Spinal cord (tissue), 10 donors: ENCODE measurements around the gene TRERF1. TPM values are rescaled to one million over a fixed set of nuclear protein-coding genes. Genes with fewer than 3 reads are reported as not detected.
A peak's percentile ranks its signal among the peaks of the same experiment; 100 is the strongest.

Experiments used
- DNase-seq, 6 donors: peaks; one replicate each; pipeline versions ENCODE4 v3.0.0 to v3.0.0-alpha.2; 2013 to 2015; ENCODE audit warnings: low spot score in 6 of 6, low read depth in 4 of 6
- H3K27ac ChIP-seq: one replicate; pipeline ENCODE4 v1.5.1; 2013; ENCODE audit warnings: low read depth, low read length, control low read depth
- H3K27me3 ChIP-seq: one replicate; pipeline ENCODE4 v1.6.1; 2013; ENCODE audit warnings: low read length; ENCODE audit not compliant: control insufficient read depth, insufficient read depth
- H3K36me3 ChIP-seq: one replicate; pipeline ENCODE4 v1.6.1; 2013; ENCODE audit warnings: low read length; ENCODE audit not compliant: control insufficient read depth, insufficient read depth
- H3K4me1 ChIP-seq: one replicate; pipeline ENCODE4 v1.6.1; 2013; ENCODE audit warnings: low read length; ENCODE audit not compliant: control insufficient read depth, insufficient read depth
- H3K4me3 ChIP-seq: one replicate; pipeline ENCODE4 v1.5.1; 2013; ENCODE audit warnings: low read depth, low read length, control low read depth
- H3K9me3 ChIP-seq: one replicate; pipeline ENCODE4 v1.6.1; 2013; ENCODE audit warnings: low read length; ENCODE audit not compliant: control insufficient read depth, insufficient read depth
- WGBS: methylation state at CpG from one replicate; pipeline ENCODE4 v1.1.5; 2013; ENCODE audit warnings: missing lambda C conversion rate; ENCODE audit not compliant: insufficient coverage; 5-methylcytosine and 5-hydroxymethylcytosine counted together
- polyA plus RNA-seq, 2 donors: library from polyadenylated mRNA; unstranded; fragments of 120-200 nt; gene quantifications; one replicate each; pipeline ENCODE4 v1.2.1, GENCODE V29; 2013; ENCODE audit not compliant: insufficient read length in 2 of 2
- total RNA-seq, 2 donors: library from RNA; depleted of rRNA in 1 of 2; stranded (reverse); fragments of 120-200 nt in 1 of 2; fragments of >200 nt in 1 of 2; gene quantifications; one replicate each; pipeline versions ENCODE4 v1.2.3 to v1.2.4, GENCODE V29; 2013 to 2014
- donor health status: healthy.

Gene TRERF1
- total and polyA plus RNA-seq, 4 donors: 4.8 to 9.4 (median 7.4) TPM

- no peaks in the 10 kb centered on the region for H3K4me1 ChIP-seq
- no peak overlapping the region for H3K4me3 ChIP-seq
- H3K36me3 ChIP-seq: peaks cover 16% of the 10 kb centered on the region
- 77% methylated on average over 3 of the region's 6 CpGs for WGBS
- no peaks in the 10 kb centered on the region for H3K27me3 ChIP-seq
- no peak for DNase-seq
- H3K9me3 ChIP-seq: no peaks in the 10 kb centered on the region
- no peak overlapping the region for H3K27ac ChIP-seq
These were observed 182.2 kb downstream of the TRERF1 start for GRCh38 chr6:42269553-42269952.

GRCh38 chr6:42268835-42269204 lies 182.9 kb downstream of the TRERF1 start:
- H3K27me3 ChIP-seq: no peaks in the 10 kb centered on the region
- no peak overlapping the region for H3K27ac ChIP-seq
- no peak for DNase-seq
- H3K9me3 ChIP-seq: no peaks in the 10 kb centered on the region
- no peaks in the 10 kb centered on the region for H3K4me1 ChIP-seq
- 93% methylated on average over 7 of the region's 7 CpGs for WGBS
- H3K36me3 ChIP-seq: peaks cover 19% of the 10 kb centered on the region
- H3K4me3 ChIP-seq: no peak overlapping the region

- DNase-seq: no peak
- no peak overlapping the region for H3K27ac ChIP-seq
- H3K36me3 ChIP-seq: peaks cover 22% of the 10 kb centered on the region
- H3K4me1 ChIP-seq: no peaks in the 10 kb centered on the region
- H3K9me3 ChIP-seq: no peaks in the 10 kb centered on the region
- no peaks in the 10 kb centered on the region for H3K27me3 ChIP-seq
- WGBS: 97% methylated on average over 14 of the region's 14 CpGs
- H3K4me3 ChIP-seq: no peak overlapping the region
These were observed 183.5 kb downstream of the TRERF1 start for GRCh38 chr6:42268016-42268834.

- Histone ChIP-seq H3K4me3 (no peak overlapping the region), H3K27ac (no peak overlapping the region), H3K27me3 (no peaks in the 10 kb centered on the region), H3K4me1 (no peaks in the 10 kb centered on the region), H3K36me3 (peaks cover 25% of the 10 kb centered on the region), H3K9me3 (no peaks in the 10 kb centered on the region)
- WGBS: no CpG with 5 or more reads among the region's 1 CpG
- DNase-seq: no peak
These were observed 185.2 kb downstream of the TRERF1 start for GRCh38 chr6:42266538-42266937.

GRCh38 chr6:42264852-42265390 lies 186.8 kb downstream of the TRERF1 start:
- 95% methylated on average over 5 of the region's 5 CpGs for WGBS
- no peak for DNase-seq
- no peak overlapping the region for H3K4me3 ChIP-seq
- H3K27ac ChIP-seq: no peak overlapping the region
- H3K4me1 ChIP-seq: peaks cover 10% of the 10 kb centered on the region
- no peaks in the 10 kb centered on the region for H3K27me3 ChIP-seq
- no peaks in the 10 kb centered on the region for H3K9me3 ChIP-seq
- peaks cover 29% of the 10 kb centered on the region for H3K36me3 ChIP-seq

- peaks cover 31% of the 10 kb centered on the region for H3K36me3 ChIP-seq
- no peaks in the 10 kb centered on the region for H3K27me3 ChIP-seq
- H3K4me3 ChIP-seq: no peak overlapping the region
- no peak overlapping the region for H3K27ac ChIP-seq
- no peak for DNase-seq
- H3K4me1 ChIP-seq: peaks cover 10% of the 10 kb centered on the region
- no peaks in the 10 kb centered on the region for H3K9me3 ChIP-seq
- WGBS: 83% methylated on average over 10 of the region's 10 CpGs
These were observed 187.4 kb downstream of the TRERF1 start for GRCh38 chr6:42264162-42264851.

- Histone ChIP-seq H3K27me3 (no peaks in the 10 kb centered on the region), H3K4me1 (peaks cover 10% of the 10 kb centered on the region), H3K4me3 (no peak overlapping the region), H3K9me3 (no peaks in the 10 kb centered on the region), H3K27ac (no peak overlapping the region), H3K36me3 (peaks cover 24% of the 10 kb centered on the region)
- 81% methylated on average over 15 of the region's 24 CpGs for WGBS
- DNase-seq: no peak
These were observed 188.5 kb downstream of the TRERF1 start for GRCh38 chr6:42263165-42263728.

GRCh38 chr6:42260972-42261371 lies 190.8 kb downstream of the TRERF1 start:
- 56% methylated on average over 3 of the region's 11 CpGs for WGBS
- peak in 1 of 6 donors; percentile 49 for DNase-seq
- Histone ChIP-seq H3K4me1 (peaks cover 10% of the 10 kb centered on the region), H3K27ac (no peak overlapping the region), H3K27me3 (no peaks in the 10 kb centered on the region), H3K9me3 (no peaks in the 10 kb centered on the region), H3K36me3 (peaks cover 20% of the 10 kb centered on the region), H3K4me3 (no peak overlapping the region)

GRCh38 chr6:42260396-42260888 lies 191.3 kb downstream of the TRERF1 start:
- Histone ChIP-seq H3K4me1 (peaks cover 10% of the 10 kb centered on the region), H3K4me3 (no peak overlapping the region), H3K27me3 (no peaks in the 10 kb centered on the region), H3K9me3 (no peaks in the 10 kb centered on the region), H3K36me3 (peaks cover 20% of the 10 kb centered on the region), H3K27ac (no peak overlapping the region)
- WGBS: 86% methylated on average over 4 of the region's 7 CpGs
- no peak for DNase-seq
